Measurements from ENCODE around the gene BDH1.

- TF ChIP-seq CTCF (IDR thresholded peaks at IDR 0.05; ENCODE audit: low read depth, low read length) (no peak), POLR2A (IDR thresholded peaks at IDR 0.05; ENCODE audit: extremely low read depth, insufficient read length) (no peak)
Measured at GRCh38 chr3:197491478-197491877, 64.3 kb downstream of the BDH1 start.
